GM23248 (cell line): ENCODE results near the gene FOXRED1. TPM values are rescaled to one million over a fixed set of nuclear protein-coding genes. Genes with fewer than 3 reads are reported as not detected.

ENCODE experiments used
- DNase-seq: peaks from one replicate; pipeline ENCODE4 v3.0.0-alpha.2; 2015
- H2AFZ ChIP-seq: fragments of 200-600 bp; sonication (generic); 2 replicates; pipeline ENCODE4 v1.6.1; 2016; ENCODE audit warnings: antibody characterized with exemption
- H3F3A ChIP-seq: fragments of 200-600 bp; sonication (generic); 2 replicates; pipeline ENCODE4 v1.6.1; 2016; ENCODE audit warnings: mild to moderate bottlenecking, antibody characterized with exemption, mixed run types; ENCODE audit not compliant: insufficient read depth
- H3K27ac ChIP-seq: fragments of 200-600 bp; sonication (generic); 2 replicates; pipeline ENCODE4 v1.5.1; 2016; ENCODE audit warnings: mild to moderate bottlenecking
- H3K27me3 ChIP-seq: fragments of 200-600 bp; sonication (generic); replicated peaks from 2 replicates; pipeline ENCODE4 v1.6.1; 2016; ENCODE audit warnings: mild to moderate bottlenecking; ENCODE audit not compliant: insufficient read depth
- H3K36me3 ChIP-seq: fragments of 200-600 bp; sonication (generic); 2 replicates; pipeline ENCODE4 v1.6.1; 2016; ENCODE audit warnings: low read depth, mild to moderate bottlenecking
- H3K4me1 ChIP-seq: fragments of 200-600 bp; sonication (generic); 2 replicates; pipeline ENCODE4 v1.6.1; 2016; ENCODE audit warnings: mild to moderate bottlenecking; ENCODE audit not compliant: insufficient read depth
- H3K4me2 ChIP-seq: fragments of 200-600 bp; sonication (generic); one replicate; pipeline ENCODE4 v1.6.1; 2016; ENCODE audit warnings: mild to moderate bottlenecking; ENCODE audit not compliant: unreplicated experiment
- H3K4me3 ChIP-seq: fragments of 200-600 bp; sonication (generic); 2 replicates; pipeline ENCODE4 v1.5.1; 2016; ENCODE audit warnings: mild to moderate bottlenecking
- H3K79me2 ChIP-seq: fragments of 200-600 bp; sonication (generic); 2 replicates; pipeline ENCODE4 v1.6.1; 2016; ENCODE audit warnings: mild to moderate bottlenecking; ENCODE audit not compliant: insufficient read depth
- H3K9ac ChIP-seq: fragments of 200-600 bp; sonication (generic); 2 replicates; pipeline ENCODE4 v1.6.1; 2016; ENCODE audit warnings: mild to moderate bottlenecking
- H3K9me2 ChIP-seq: fragments of 200-600 bp; sonication (generic); 2 replicates; pipeline ENCODE4 v1.6.1; 2016; ENCODE audit warnings: mixed run types, mild to moderate bottlenecking, moderate library complexity; ENCODE audit not compliant: insufficient read depth
- H3K9me3 ChIP-seq: fragments of 200-600 bp; sonication (generic); one replicate; pipeline ENCODE4 v1.6.1; 2017; ENCODE audit warnings: low read depth
- H4K20me1 ChIP-seq: fragments of 200-600 bp; sonication (generic); 2 replicates; pipeline ENCODE4 v1.6.0; 2016; ENCODE audit not compliant: insufficient read depth
- EZH2 ChIP-seq: fragments of 200-600 bp; sonication (generic); IDR thresholded peaks from 2 replicates; pipeline ENCODE4 v1.6.1; 2018; ENCODE audit warnings: antibody characterized with exemption, mild to moderate bottlenecking; ENCODE audit not compliant: insufficient read depth, poor library complexity, severe bottlenecking
- EZH2phosphoT487 ChIP-seq: fragments of 200-600 bp; sonication (generic); IDR thresholded peaks from 2 replicates; pipeline ENCODE4 v1.6.1; 2018; ENCODE audit warnings: antibody characterized with exemption, moderate library complexity, mild to moderate bottlenecking, low read depth; ENCODE audit not compliant: insufficient read depth
- WGBS, 2 experiments: methylation state at CpG; one replicate each; pipeline ENCODE4 v1.1.6; 2015 to 2017; ENCODE audit warnings: low lambda C conversion rate in 2 of 2, low coverage in 1 of 2; ENCODE audit errors: missing lambda C conversion rate in 2 of 2; 5-methylcytosine and 5-hydroxymethylcytosine counted together
- in situ Hi-C: fragments of 300-500 bp; cut with MboI; formaldehyde crosslinking; loops from 2 replicates; pipeline ENCODE4 v1.15.0; 2020
- polyA plus RNA-seq: library from polyadenylated mRNA; unstranded; fragments of >200 nt; fragmentation: Nextera tagmentation; extraction: Ambion mirVana; gene quantifications from 2 replicates; pipeline ENCODE4 v1.2.1, GENCODE V29; 2016
- total RNA-seq: library from RNA; depleted of rRNA; stranded (reverse); fragments of >200 nt; shearing (Covaris generic); gene quantifications from 2 replicates; pipeline ENCODE4 v1.2.3, GENCODE V29; 2014

FOXRED1 gene
- total and polyA plus RNA-seq, 2 experiments from 2014 or later = 9.0 to 14.1 TPM

DNA sequence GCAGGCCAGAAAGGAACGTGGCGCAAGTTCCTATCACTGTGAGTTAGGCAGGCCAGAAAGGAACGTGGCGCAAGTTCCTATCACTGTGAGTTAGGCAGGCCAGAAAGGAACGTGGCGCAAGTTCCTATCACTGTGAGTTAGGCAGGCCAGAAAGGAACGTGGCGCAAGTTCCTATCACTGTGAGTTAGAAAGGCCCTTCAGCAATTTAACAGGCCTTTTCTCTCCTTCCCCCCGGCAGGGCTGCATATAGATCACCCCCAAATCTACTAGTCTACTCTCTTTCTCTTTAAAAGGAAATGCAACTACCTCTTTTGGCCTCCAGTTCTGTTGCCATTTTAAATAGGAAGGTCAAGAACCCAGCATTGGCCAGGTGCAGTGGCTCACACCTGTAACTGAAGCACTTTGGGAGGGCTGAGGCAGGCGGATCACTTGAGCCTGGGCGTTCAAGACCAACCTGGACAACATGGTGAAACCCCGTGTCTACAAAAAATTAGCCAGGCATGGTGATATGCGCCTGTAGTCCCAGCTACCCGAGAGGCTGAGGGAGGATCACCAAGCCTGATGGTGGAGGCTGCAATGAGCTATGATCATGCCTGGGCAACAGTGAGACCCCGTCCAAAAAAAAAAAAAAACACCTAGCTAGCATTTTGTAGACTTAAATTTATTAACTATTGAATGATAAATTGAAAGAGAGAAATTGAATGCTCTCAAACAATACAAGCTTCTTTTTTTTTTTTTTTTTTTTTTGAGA lies 42.4 kb upstream of the FOXRED1 start:
- 86 to 93% methylated on average over 7 to 11 of the region's 15 CpGs for WGBS, 2 experiments

DNA sequence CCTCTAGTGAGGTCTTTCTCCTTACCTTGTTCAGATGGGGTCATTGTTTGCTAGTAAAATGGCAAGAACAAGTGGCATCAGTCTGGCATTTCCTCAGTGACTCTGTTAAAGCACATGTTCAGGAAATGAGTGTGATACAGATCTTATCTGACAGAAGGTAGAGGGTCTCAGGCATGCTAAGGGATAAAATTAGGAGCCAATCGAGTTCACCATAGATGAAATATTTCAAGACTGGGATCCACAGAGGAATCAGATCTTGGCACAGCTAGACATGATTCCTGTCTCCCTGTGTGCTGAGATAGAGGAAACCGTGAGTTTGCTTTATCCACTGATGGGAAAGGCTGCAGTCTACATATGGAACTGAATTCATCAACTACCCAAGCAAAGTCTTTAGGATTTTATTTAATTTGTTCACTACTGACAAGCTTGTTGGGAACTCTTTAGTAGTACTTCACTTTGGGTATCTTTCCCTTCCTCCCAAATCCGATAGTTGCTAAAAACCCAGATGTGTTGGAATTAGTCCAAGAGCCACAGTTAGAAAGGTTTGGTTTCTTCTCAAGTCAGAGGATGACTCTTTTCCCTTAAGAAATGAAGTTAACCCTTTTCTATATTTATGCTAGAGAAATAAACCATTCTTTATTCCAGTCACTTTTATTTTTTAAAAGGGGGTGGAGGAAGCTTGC lies 39.0 kb upstream of the FOXRED1 start:
- Histone ChIP-seq H3K4me2 (no peak overlapping the region), H2AFZ (no peak overlapping the region), H3K27me3 (no peaks in the 10 kb centered on the region), H3K27ac (no peak overlapping the region), H3K9me3 (no peaks in the 10 kb centered on the region), H3K4me1 (no peaks in the 10 kb centered on the region), H3K9me2 (no peaks in the 10 kb centered on the region), H3F3A (0 out of 2 replicates have a peak, but pooled peaks cover 5% of the 10 kb centered on the region), H3K4me3 (no peak overlapping the region), H3K9ac (no peak overlapping the region), H4K20me1 (no peaks in the 10 kb centered on the region), H3K36me3 (no peaks in the 10 kb centered on the region), H3K79me2 (peaks cover 41% of the 10 kb centered on the region)
- peak; percentile 12 for DNase-seq
- in situ Hi-C loops = no loop called here
- no peak for TF ChIP-seq EZH2
- TF ChIP-seq EZH2phosphoT487 = no peak
- WGBS, 2 experiments = 41 to 47% methylated on average over 3 of the region's 3 CpGs

More for the DNA sequence above, 42.4 kb upstream of the FOXRED1 start:
- Histone ChIP-seq H3K27me3 (no peaks in the 10 kb centered on the region), H3K27ac (no peak overlapping the region), H4K20me1 (no peaks in the 10 kb centered on the region), H3K36me3 (no peaks in the 10 kb centered on the region), H3K4me3 (no peak overlapping the region), H3K9ac (no peak overlapping the region), H3K4me1 (no peaks in the 10 kb centered on the region), H3K9me3 (no peaks in the 10 kb centered on the region), H3K9me2 (no peaks in the 10 kb centered on the region), H3K4me2 (no peak overlapping the region), H3K79me2 (peaks cover 66% of the 10 kb centered on the region), H3F3A (no peaks in the 10 kb centered on the region), H2AFZ (no peak overlapping the region)
- no peak for TF ChIP-seq EZH2
- no peak for TF ChIP-seq EZH2phosphoT487
- in situ Hi-C loops = no loop called here
- DNase-seq = no peak

GRCh38 chr11:126231725-126232459 lies 37.1 kb upstream of the FOXRED1 start:
- 0 out of 2 replicates have a peak, but pooled peaks cover 5% of the 10 kb centered on the region for H3F3A ChIP-seq
- H3K4me2 ChIP-seq = no peak overlapping the region
- in situ Hi-C loops = no loop called here
- TF ChIP-seq EZH2 = no peak
- no peak for TF ChIP-seq EZH2phosphoT487
- DNase-seq = no peak
- WGBS, 2 experiments = 86 to 90% methylated on average over 6 of the region's 6 CpGs
- H3K9ac ChIP-seq = no peak overlapping the region
- H3K27ac ChIP-seq = no peak overlapping the region
- no peak overlapping the region for H2AFZ ChIP-seq
- H4K20me1 ChIP-seq = no peaks in the 10 kb centered on the region
- H3K9me2 ChIP-seq = no peaks in the 10 kb centered on the region
- H3K9me3 ChIP-seq = no peaks in the 10 kb centered on the region
- no peaks in the 10 kb centered on the region for H3K36me3 ChIP-seq
- H3K79me2 ChIP-seq = peaks cover 27% of the 10 kb centered on the region
- H3K4me1 ChIP-seq = no peaks in the 10 kb centered on the region
- H3K4me3 ChIP-seq = no peak overlapping the region
- no peaks in the 10 kb centered on the region for H3K27me3 ChIP-seq

DNA sequence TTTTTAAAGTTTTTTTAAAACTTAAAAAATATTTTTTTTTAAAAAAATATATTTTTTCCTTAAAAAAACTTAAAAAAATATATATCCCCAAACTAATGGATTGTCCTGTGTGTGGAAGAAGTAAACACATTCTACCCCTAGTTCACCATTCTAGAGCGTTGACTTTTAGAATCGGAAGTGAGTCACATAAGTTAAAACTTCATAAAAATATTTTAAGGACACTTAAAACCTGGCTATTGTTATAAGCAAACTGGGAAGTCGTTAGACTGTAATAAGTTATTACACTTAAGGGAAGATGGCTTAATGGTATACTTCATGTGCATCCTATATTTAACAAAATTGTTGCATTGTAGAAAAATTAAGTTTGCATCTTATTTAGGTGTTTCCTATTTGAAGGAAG lies 36.3 kb upstream of the FOXRED1 start:
- DNase-seq = no peak
- 94 to 97% methylated on average over 3 of the region's 3 CpGs for WGBS, 2 experiments
- Histone ChIP-seq H3K4me2 (no peak overlapping the region), H2AFZ (no peak overlapping the region), H4K20me1 (no peaks in the 10 kb centered on the region), H3K9ac (no peak overlapping the region), H3K9me3 (no peaks in the 10 kb centered on the region), H3K9me2 (no peaks in the 10 kb centered on the region), H3F3A (0 out of 2 replicates have a peak, but pooled peaks cover 5% of the 10 kb centered on the region), H3K27ac (no peak overlapping the region), H3K4me3 (no peak overlapping the region), H3K79me2 (peaks cover 19% of the 10 kb centered on the region), H3K4me1 (no peaks in the 10 kb centered on the region), H3K36me3 (no peaks in the 10 kb centered on the region), H3K27me3 (no peaks in the 10 kb centered on the region)
- TF ChIP-seq EZH2phosphoT487 (no peak), EZH2 (no peak)
- in situ Hi-C loops = no loop called here
